ENCODE measurements around the gene NRARP.

NRARP gene

DNA sequence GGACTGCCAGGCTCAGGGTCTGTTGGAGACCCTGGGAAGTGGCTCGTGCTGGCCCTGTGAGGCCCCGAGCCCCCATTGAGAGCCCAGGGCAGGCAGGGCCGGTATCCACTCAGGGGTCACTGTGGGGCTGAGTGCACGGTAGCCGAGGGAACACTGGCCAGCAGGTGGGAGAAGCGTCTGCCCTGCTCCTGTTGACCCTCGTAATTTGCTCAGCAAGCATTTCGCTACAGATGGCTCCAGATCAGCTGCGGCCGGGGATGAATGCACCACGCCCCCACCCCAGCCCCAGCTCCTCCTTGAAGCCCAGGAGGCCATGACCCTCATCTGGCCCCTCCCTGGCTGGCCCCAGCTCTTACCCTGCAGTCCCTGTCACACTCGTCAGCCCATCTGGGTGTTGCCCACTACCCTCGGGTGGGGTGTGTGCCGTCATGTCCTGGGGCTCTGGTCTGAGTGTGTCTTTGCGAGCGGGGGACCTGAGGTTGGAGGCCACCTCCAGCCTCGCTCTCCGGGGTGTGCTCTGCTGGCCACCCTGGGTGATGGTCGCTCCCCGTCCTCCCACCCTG, 6.1 kb upstream of the NRARP start (continued):
- TF ChIP-seq, protein P1, sequence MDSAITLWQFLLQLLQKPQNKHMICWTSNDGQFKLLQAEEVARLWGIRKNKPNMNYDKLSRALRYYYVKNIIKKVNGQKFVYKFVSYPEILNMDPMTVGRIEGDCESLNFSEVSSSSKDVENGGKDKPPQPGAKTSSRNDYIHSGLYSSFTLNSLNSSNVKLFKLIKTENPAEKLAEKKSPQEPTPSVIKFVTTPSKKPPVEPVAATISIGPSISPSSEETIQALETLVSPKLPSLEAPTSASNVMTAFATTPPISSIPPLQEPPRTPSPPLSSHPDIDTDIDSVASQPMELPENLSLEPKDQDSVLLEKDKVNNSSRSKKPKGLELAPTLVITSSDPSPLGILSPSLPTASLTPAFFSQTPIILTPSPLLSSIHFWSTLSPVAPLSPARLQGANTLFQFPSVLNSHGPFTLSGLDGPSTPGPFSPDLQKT (IDR thresholded peaks at IDR 0.05; ENCODE audit: borderline replicate concordance, low read depth, low read length) = no peak
- TF ChIP-seq, protein P2, sequence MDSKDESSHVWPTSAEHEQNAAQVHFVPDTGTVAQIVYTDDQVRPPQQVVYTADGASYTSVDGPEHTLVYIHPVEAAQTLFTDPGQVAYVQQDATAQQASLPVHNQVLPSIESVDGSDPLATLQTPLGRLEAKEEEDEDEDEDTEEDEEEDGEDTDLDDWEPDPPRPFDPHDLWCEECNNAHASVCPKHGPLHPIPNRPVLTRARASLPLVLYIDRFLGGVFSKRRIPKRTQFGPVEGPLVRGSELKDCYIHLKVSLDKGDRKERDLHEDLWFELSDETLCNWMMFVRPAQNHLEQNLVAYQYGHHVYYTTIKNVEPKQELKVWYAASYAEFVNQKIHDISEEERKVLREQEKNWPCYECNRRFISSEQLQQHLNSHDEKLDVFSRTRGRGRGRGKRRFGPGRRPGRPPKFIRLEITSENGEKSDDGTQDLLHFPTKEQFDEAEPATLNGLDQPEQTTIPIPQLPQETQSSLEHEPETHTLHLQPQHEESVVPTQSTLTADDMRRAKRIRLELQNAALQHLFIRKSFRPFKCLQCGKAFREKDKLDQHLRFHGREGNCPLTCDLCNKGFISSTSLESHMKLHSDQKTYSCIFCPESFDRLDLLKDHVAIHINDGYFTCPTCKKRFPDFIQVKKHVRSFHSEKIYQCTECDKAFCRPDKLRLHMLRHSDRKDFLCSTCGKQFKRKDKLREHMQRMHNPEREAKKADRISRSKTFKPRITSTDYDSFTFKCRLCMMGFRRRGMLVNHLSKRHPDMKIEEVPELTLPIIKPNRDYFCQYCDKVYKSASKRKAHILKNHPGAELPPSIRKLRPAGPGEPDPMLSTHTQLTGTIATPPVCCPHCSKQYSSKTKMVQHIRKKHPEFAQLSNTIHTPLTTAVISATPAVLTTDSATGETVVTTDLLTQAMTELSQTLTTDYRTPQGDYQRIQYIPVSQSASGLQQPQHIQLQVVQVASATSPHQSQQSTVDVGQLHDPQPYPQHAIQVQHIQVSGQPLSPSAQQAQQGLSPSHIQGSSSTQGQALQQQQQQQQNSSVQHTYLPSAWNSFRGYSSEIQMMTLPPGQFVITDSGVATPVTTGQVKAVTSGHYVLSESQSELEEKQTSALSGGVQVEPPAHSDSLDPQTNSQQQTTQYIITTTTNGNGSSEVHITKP (tag by site-specific recombination; IDR thresholded peaks at IDR 0.05) = 0 out of 2 replicates have a peak, but pooled peaks have one; percentile 23
- TF ChIP-seq, protein P3, sequence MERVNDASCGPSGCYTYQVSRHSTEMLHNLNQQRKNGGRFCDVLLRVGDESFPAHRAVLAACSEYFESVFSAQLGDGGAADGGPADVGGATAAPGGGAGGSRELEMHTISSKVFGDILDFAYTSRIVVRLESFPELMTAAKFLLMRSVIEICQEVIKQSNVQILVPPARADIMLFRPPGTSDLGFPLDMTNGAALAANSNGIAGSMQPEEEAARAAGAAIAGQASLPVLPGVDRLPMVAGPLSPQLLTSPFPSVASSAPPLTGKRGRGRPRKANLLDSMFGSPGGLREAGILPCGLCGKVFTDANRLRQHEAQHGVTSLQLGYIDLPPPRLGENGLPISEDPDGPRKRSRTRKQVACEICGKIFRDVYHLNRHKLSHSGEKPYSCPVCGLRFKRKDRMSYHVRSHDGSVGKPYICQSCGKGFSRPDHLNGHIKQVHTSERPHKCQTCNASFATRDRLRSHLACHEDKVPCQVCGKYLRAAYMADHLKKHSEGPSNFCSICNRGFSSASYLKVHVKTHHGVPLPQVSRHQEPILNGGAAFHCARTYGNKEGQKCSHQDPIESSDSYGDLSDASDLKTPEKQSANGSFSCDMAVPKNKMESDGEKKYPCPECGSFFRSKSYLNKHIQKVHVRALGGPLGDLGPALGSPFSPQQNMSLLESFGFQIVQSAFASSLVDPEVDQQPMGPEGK (tag by site-specific recombination; IDR thresholded peaks at IDR 0.05) = no peak
- no peak for TF ChIP-seq ZNF202 (tag by site-specific recombination; IDR thresholded peaks at IDR 0.05; ENCODE audit: borderline replicate concordance)

DNA sequence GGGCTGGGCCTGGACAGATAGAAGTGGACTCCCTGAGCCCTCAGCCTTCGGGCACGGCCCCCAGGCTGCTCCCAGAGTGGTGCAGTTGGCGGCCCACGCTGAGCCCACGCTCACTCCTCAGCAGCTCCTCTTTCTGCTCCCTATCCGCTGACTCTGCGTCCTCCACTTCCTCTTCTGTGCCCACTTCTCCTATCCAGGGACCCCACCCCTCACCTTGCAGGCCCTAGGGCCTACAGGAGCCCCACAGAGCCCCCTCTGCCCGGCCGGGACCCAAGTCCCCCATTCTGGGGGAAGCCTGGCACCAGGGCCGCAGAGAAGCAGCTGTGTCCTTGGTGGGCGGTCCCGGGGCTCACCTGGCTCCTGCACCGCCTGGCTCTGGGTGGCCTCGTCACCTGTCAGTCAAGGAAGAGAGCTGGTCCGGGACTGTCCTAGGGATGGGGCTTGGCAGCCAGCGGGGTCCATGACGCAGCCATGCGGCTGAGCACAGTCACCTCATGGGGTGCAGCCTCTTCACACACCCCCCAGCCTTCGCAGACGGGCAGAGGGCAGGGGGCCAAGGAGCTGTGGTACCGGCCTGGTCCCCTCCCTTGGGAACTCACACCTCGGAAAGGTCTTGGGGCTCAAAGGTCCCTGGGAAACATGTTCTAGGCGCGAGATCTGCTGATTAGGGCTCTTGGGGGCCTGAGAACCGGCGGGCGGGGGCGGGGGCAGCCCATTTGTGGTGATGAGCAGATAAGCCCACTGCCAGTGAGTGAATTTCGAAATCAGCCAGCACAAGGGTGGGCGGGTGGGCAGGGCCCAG, 5.4 kb upstream of the NRARP start:
- ChIA-PET CTCF (interaction anchor here (0.6 to 0.7 kb wide), 3 partner anchors 25 to 439 kb away, joined by 3 to 5 read pairs (median 3); no protein-coding TSS in a partner anchor), POLR2A (interaction anchor here (0.5 to 2.1 kb wide), 3 partner anchors 20 to 167 kb away, joined by 3 to 8 read pairs (median 6); partner anchors contain the start of gene TUBB4B)
- no peaks in the 10 kb centered on the region for H3K36me3 ChIP-seq (ENCODE audit: control insufficient read depth in 2 of 2, insufficient read depth in 1 of 2, low read length in 2 of 2)
- H3K27ac ChIP-seq (ENCODE audit: extremely low read depth, low read depth, low read length) = no peak overlapping the region
- no peak for TF ChIP-seq ZNF768 (tag by site-specific recombination; IDR thresholded peaks at IDR 0.05)
- TF ChIP-seq, protein P4, sequence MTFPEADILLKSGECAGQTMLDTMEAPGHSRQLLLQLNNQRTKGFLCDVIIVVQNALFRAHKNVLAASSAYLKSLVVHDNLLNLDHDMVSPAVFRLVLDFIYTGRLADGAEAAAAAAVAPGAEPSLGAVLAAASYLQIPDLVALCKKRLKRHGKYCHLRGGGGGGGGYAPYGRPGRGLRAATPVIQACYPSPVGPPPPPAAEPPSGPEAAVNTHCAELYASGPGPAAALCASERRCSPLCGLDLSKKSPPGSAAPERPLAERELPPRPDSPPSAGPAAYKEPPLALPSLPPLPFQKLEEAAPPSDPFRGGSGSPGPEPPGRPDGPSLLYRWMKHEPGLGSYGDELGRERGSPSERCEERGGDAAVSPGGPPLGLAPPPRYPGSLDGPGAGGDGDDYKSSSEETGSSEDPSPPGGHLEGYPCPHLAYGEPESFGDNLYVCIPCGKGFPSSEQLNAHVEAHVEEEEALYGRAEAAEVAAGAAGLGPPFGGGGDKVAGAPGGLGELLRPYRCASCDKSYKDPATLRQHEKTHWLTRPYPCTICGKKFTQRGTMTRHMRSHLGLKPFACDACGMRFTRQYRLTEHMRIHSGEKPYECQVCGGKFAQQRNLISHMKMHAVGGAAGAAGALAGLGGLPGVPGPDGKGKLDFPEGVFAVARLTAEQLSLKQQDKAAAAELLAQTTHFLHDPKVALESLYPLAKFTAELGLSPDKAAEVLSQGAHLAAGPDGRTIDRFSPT (tag by site-specific recombination; IDR thresholded peaks at IDR 0.05) = no peak
- TF ChIP-seq SP2 (tag by site-specific recombination; IDR thresholded peaks at IDR 0.05) = 0 out of 2 replicates have a peak, but pooled peaks have one; percentile 22
- TF ChIP-seq, protein P5, sequence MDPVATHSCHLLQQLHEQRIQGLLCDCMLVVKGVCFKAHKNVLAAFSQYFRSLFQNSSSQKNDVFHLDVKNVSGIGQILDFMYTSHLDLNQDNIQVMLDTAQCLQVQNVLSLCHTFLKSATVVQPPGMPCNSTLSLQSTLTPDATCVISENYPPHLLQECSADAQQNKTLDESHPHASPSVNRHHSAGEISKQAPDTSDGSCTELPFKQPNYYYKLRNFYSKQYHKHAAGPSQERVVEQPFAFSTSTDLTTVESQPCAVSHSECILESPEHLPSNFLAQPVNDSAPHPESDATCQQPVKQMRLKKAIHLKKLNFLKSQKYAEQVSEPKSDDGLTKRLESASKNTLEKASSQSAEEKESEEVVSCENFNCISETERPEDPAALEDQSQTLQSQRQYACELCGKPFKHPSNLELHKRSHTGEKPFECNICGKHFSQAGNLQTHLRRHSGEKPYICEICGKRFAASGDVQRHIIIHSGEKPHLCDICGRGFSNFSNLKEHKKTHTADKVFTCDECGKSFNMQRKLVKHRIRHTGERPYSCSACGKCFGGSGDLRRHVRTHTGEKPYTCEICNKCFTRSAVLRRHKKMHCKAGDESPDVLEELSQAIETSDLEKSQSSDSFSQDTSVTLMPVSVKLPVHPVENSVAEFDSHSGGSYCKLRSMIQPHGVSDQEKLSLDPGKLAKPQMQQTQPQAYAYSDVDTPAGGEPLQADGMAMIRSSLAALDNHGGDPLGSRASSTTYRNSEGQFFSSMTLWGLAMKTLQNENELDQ (tag by site-specific recombination; IDR thresholded peaks at IDR 0.05; ENCODE audit: low read depth) = no peak
- peak; percentile 50; the same call in 1 of the 2 replicates for TF ChIP-seq EGR2 (tag by site-specific recombination; IDR thresholded peaks at IDR 0.05; ENCODE audit: low read depth)
- TF ChIP-seq ZFHX2 (tag by site-specific recombination; conservative IDR thresholded peaks at IDR 0.05) = peak; percentile 54
- no peak overlapping the region for H3K4me3 ChIP-seq (ENCODE audit: low read depth, low read length)
- no peaks in the 10 kb centered on the region for H3K9me3 ChIP-seq (ENCODE audit: control insufficient read depth, insufficient read depth, low read depth, low read length)
- peaks cover 4% of the 10 kb centered on the region; the same call in 1 of the 2 replicates for H3K4me1 ChIP-seq (ENCODE audit: control insufficient read depth, insufficient read depth, low read length)
